K562 (cell line): ENCODE measurements around the gene GRIK5. TPM values are rescaled to one million over a fixed set of nuclear protein-coding genes. Genes with fewer than 3 reads are reported as not detected.

ENCODE experiments used
- ATAC-seq: fragments of 200-7000 bp; cut with Tn5 transposase; 3 replicates; pipeline ENCODE4 v1.9.1; 2020; ENCODE audit warnings: moderate library complexity
- BruUV-seq: library from RNA; stranded (reverse); fragments of 400-500 nt; replicated peaks from 2 replicates; lab custom pipeline; 2021; lab: Mats Ljungman, UMichigan
- CTCF ChIA-PET: fragments of 300-600 bp; formaldehyde crosslinking; extraction: SDS; loops from one replicate; lab custom pipeline; 2021; ENCODE audit warnings: low intra/inter-chr PET ratio; lab: Yijun Ruan, JAX
- POLR2A ChIA-PET: fragments of 300-600, 350-650 bp; sonication (Branson Sonifier 250); formaldehyde crosslinking; extraction: SDS; loops from one replicate; lab custom pipeline; 2021; ENCODE audit warnings: antibody characterized with exemption, inconsistent platforms; lab: Yijun Ruan, JAX
- DNase-seq, 4 experiments: peaks; one replicate each; pipeline versions ENCODE4 v3.0.0 to v3.0.0-alpha.2; 2011 to 2018; ENCODE audit warnings: low spot score in 3 of 4, mixed read lengths in 3 of 4; ENCODE audit errors: extremely low read depth in 1 of 4
- FAIRE-seq: peaks from 2 replicates; lab custom pipeline; 2011; peaks lifted over from hg19 to GRCh38; lab: Jason Lieb, UNC
- H2AFZ ChIP-seq: 2 replicates; pipeline ENCODE4 v1.6.0; 2011; ENCODE audit warnings: low read depth, low read length, control low read depth, inconsistent platforms
- H3K27ac ChIP-seq: fragments of 200-600 bp; 3 replicates; pipeline ENCODE4 v1.8.0; 2011; ENCODE audit warnings: low read depth, mild to moderate bottlenecking, control low read depth, inconsistent platforms, low read length, moderate library complexity, mixed read lengths; ENCODE audit errors: extremely low read depth
- H3K27me3 ChIP-seq, 2 experiments: fragments of 300-600 bp in 1 of 2; 2 replicates in 1 of 2; 3 replicates in 1 of 2; pipeline versions ENCODE4 v1.6.0 to v1.8.0; 2011; ENCODE audit warnings: inconsistent platforms in 2 of 2, low read length in 2 of 2, mild to moderate bottlenecking in 1 of 2, mixed read lengths in 1 of 2, moderate library complexity in 1 of 2; ENCODE audit not compliant: control insufficient read depth in 2 of 2, insufficient read depth in 2 of 2
- H3K36me3 ChIP-seq: fragments of 300-600 bp; 3 replicates; pipeline ENCODE4 v1.8.0; 2011; ENCODE audit warnings: mild to moderate bottlenecking, low read length, inconsistent platforms; ENCODE audit not compliant: control insufficient read depth, insufficient read depth
- H3K4me1 ChIP-seq, 2 experiments: fragments of 200-600 bp in 1 of 2; replicated peaks in 1 of 2; 2 replicates in 1 of 2; 3 replicates in 1 of 2; pipeline versions ENCODE4 v1.5.1 to v1.8.0; 2011; ENCODE audit warnings: inconsistent platforms in 2 of 2, low read length in 2 of 2, mild to moderate bottlenecking in 1 of 2, mixed read lengths in 1 of 2, moderate library complexity in 1 of 2; ENCODE audit not compliant: control insufficient read depth in 2 of 2, insufficient read depth in 2 of 2
- H3K4me2 ChIP-seq: 2 replicates; pipeline ENCODE4 v1.6.1; 2011; ENCODE audit warnings: low read length, control low read depth, inconsistent platforms, mixed read lengths; ENCODE audit not compliant: insufficient read depth
- H3K4me3 ChIP-seq: fragments of 200-600 bp; sonication (generic), shearing (Covaris generic); 2 replicates; pipeline ENCODE4 v1.5.1; 2016; ENCODE audit warnings: control low read depth, inconsistent platforms
- H3K79me2 ChIP-seq: fragments of 200-600 bp; 3 replicates; pipeline ENCODE4 v1.8.0; 2011; ENCODE audit warnings: low read length, inconsistent platforms; ENCODE audit not compliant: control insufficient read depth, insufficient read depth
- H3K9ac ChIP-seq, 2 experiments: 2 replicates each; pipeline versions ENCODE4 v1.6.0 to v1.6.1; 2011; ENCODE audit warnings: low read depth in 2 of 2, low read length in 2 of 2, control low read depth in 1 of 2, inconsistent platforms in 1 of 2, mild to moderate bottlenecking in 1 of 2, mixed read lengths in 1 of 2; ENCODE audit not compliant: insufficient read depth in 1 of 2
- H3K9me1 ChIP-seq: one replicate; pipeline ENCODE4 v1.6.0; 2011; ENCODE audit warnings: inconsistent platforms, mild to moderate bottlenecking, low read length, moderate library complexity; ENCODE audit not compliant: control insufficient read depth, insufficient read depth
- H3K9me3 ChIP-seq: replicated peaks from 2 replicates; pipeline ENCODE4 v1.5.1; 2011; ENCODE audit warnings: low read depth, low read length, inconsistent platforms; ENCODE audit not compliant: control insufficient read depth, insufficient read depth
- H4K20me1 ChIP-seq: replicated peaks from 2 replicates; pipeline ENCODE4 v1.6.1; 2011; ENCODE audit warnings: low read length, inconsistent platforms, mixed read lengths; ENCODE audit not compliant: control insufficient read depth, insufficient read depth
- AFF1 ChIP-seq, 2 experiments: fragments of 450-650 bp; IDR thresholded peaks; 2 replicates each; pipeline ENCODE4 v1.6.1; 2018; ENCODE audit warnings: mild to moderate bottlenecking in 2 of 2, low read depth in 1 of 2; ENCODE audit not compliant: partially characterized antibody in 2 of 2
- GABPA ChIP-seq: fragments of 200-800 bp; sonication (Bioruptor generic); conservative IDR thresholded peaks from 2 replicates; pipeline ENCODE4 v1.6.1; 2016; ENCODE audit warnings: low read depth, missing genetic modification characterization, missing compliant biosample characterization
- HLTF ChIP-seq: fragments of 450-650 bp; IDR thresholded peaks from 2 replicates; pipeline ENCODE4 v1.6.1; 2016
- KDM5B ChIP-seq: fragments of 200-600 bp; sonication (generic); IDR thresholded peaks from 2 replicates; pipeline ENCODE4 v1.6.1; 2012; ENCODE audit warnings: low read depth, mild to moderate bottlenecking, moderate library complexity, low read length, control low read depth, inconsistent platforms; ENCODE audit not compliant: insufficient replicate concordance
- MAFF ChIP-seq: IDR thresholded peaks from 2 replicates; pipeline ENCODE4 v1.6.1; 2012; ENCODE audit warnings: low read length, improper control_type of control experiment
- SREBF1 ChIP-seq: fragments of 150-350 bp; IDR thresholded peaks from 2 replicates; pipeline ENCODE4 v1.6.1; 2014; ENCODE audit warnings: antibody characterized with exemption, low read depth, low read length, borderline replicate concordance
- THRAP3 ChIP-seq: fragments of 450-650 bp; IDR thresholded peaks from 2 replicates; pipeline ENCODE4 v1.6.1; 2016; ENCODE audit warnings: mild to moderate bottlenecking, inconsistent platforms, borderline replicate concordance
- WGBS: fragments of 100-300 bp; shearing (Covaris generic); methylation state at CpG from one replicate; pipeline ENCODE4 v1.1.6; 2016; ENCODE audit warnings: low coverage, mixed read lengths; ENCODE audit not compliant: insufficient coverage; ENCODE audit errors: missing lambda C conversion rate; 5-methylcytosine and 5-hydroxymethylcytosine counted together
- in situ Hi-C: fragments of 300-500 bp; cut with MboI; formaldehyde crosslinking; loops from 4 replicates; pipeline ENCODE4 v1.15.0; 2018; ENCODE audit warnings: inconsistent platforms, mixed read lengths
- intact Hi-C: fragments of 100-400 bp; cut with micrococcal nuclease; formaldehyde crosslinking; loops from 2 replicates; pipeline ENCODE4 v1.14.2; 2022
- polyA plus RNA-seq, 8 experiments: library from polyadenylated mRNA; depleted of rRNA in 4 of 8; stranded (reverse) in 5 of 8; unstranded in 3 of 8; fragments of >200 nt; fragmentation: Nextera tagmentation in 2 of 8; fragmentation: Illumina TruSeq in 1 of 8; extraction: Ambion mirVana in 2 of 8; extraction: Trizol in 1 of 8; gene quantifications; 2 replicates each; pipeline versions ENCODE4 v1.2.1 to v1.2.3, GENCODE V29; 2011 to 2014; ENCODE audit warnings: inconsistent platforms in 1 of 8, missing spikeins in 1 of 8
- total RNA-seq, 7 experiments: library from RNA; depleted of rRNA in 6 of 7; stranded (reverse); fragments of >200 nt in 6 of 7; fragmentation: Illumina TruSeq in 2 of 7; extraction: Trizol in 2 of 7; gene quantifications; 2 replicates each; pipeline versions ENCODE4 v1.2.1 to v1.2.3, GENCODE V29; 2011 to 2021; ENCODE audit warnings: low replicate concordance in 1 of 7

Gene GRIK5
- total and polyA plus RNA-seq, 9 of the 15 experiments (the other 6 are each of a cell fraction or from before 2014, with no cell fraction given) = 0.04 to 0.55 (median 0.27) TPM; not detected in 2

GRCh38 chr19:42090672-42091071, 20.7 kb upstream of the GRIK5 start:
- CTCF ChIA-PET = no interaction called here
- FAIRE-seq (no peak), DNase-seq (no peak), ATAC-seq (no peak)
- H3K27me3 ChIP-seq = peaks cover 0 to 16% of the 10 kb centered on the region in 2 experiments; a peak in 3 of 5 replicates
- H3K4me3 ChIP-seq = no peak overlapping the region
- H3K79me2 ChIP-seq = no peaks in the 10 kb centered on the region
- H4K20me1 ChIP-seq = no peaks in the 10 kb centered on the region
- whole genome bisulfite sequencing = 37% methylated on average over 9 of the region's 9 CpGs
- H3K4me2 ChIP-seq = no peak overlapping the region
- no peaks in the 10 kb centered on the region for H3K9me1 ChIP-seq
- H2AFZ ChIP-seq = no peak overlapping the region
- TF ChIP-seq THRAP3 (no peak), GABPA (tag) (no peak), HLTF (no peak), AFF1 (IDR thresholded peaks at IDR 0.05; ENCODE audit: low read depth in 1 of 2, partially characterized antibody in 2 of 2) (no peak), KDM5B (no peak), SREBF1 (no peak), MAFF (no peak)
- H3K27ac ChIP-seq = no peak overlapping the region
- no peaks in the 10 kb centered on the region for H3K9me3 ChIP-seq
- in situ Hi-C loops = no loop called here
- intact Hi-C loops = no loop called here
- H3K36me3 ChIP-seq = no peaks in the 10 kb centered on the region
- H3K9ac ChIP-seq = no peak overlapping the region
- no TSS peak for BruUV-seq
- POLR2A ChIA-PET = interaction anchor here (0.6 to 1.0 kb wide), 2 partner anchors 12 to 264 kb away, joined by 3 read pairs; no protein-coding TSS in a partner anchor
- peaks cover 7 to 28% of the 10 kb centered on the region in 2 experiments; a peak in 4 of 5 replicates for H3K4me1 ChIP-seq
